Neural progenitor cell (in vitro differentiated cells): Measurements from ENCODE around the gene SLC16A2. TPM values are rescaled to one million over a fixed set of nuclear protein-coding genes. Genes with fewer than 3 reads are reported as not detected.
A peak's percentile ranks its signal among the peaks of the same experiment; 100 is the strongest.

Experiments used
- DNase-seq: peaks from one replicate; pipeline ENCODE4 v3.0.0-alpha.2; 2016; ENCODE audit warnings: low spot score
- H2AFZ ChIP-seq: fragments of 200-600 bp; sonication (generic); replicated peaks from 2 replicates; pipeline ENCODE4 v1.6.1; 2016; ENCODE audit warnings: antibody characterized with exemption
- H3F3A ChIP-seq: fragments of 200-600 bp; sonication (generic); 2 replicates; pipeline ENCODE4 v1.6.1; 2016; ENCODE audit warnings: antibody characterized with exemption, low read depth
- H3K27ac ChIP-seq: fragments of 200-600 bp; sonication (generic); 2 replicates; pipeline ENCODE4 v1.5.1; 2016; ENCODE audit warnings: mild to moderate bottlenecking
- H3K27me3 ChIP-seq: fragments of 200-600 bp; sonication (generic); 2 replicates; pipeline ENCODE4 v1.6.1; 2016; ENCODE audit warnings: mild to moderate bottlenecking, moderate library complexity
- H3K36me3 ChIP-seq: fragments of 200-600 bp; sonication (generic); 2 replicates; pipeline ENCODE4 v1.5.1; 2016
- H3K4me1 ChIP-seq: fragments of 200-600 bp; sonication (generic); 2 replicates; pipeline ENCODE4 v1.6.1; 2016; ENCODE audit warnings: mixed run types
- H3K4me2 ChIP-seq: fragments of 200-600 bp; sonication (generic); 2 replicates; pipeline ENCODE4 v1.6.1; 2016
- H3K4me3 ChIP-seq: fragments of 200-600 bp; sonication (generic); 2 replicates; pipeline ENCODE4 v1.5.1; 2016
- H3K79me2 ChIP-seq: fragments of 200-600 bp; sonication (generic); 2 replicates; pipeline ENCODE4 v1.6.1; 2016; ENCODE audit warnings: low read depth
- H3K9ac ChIP-seq: fragments of 200-600 bp; sonication (generic); 2 replicates; pipeline ENCODE4 v1.6.1; 2016
- H3K9me3 ChIP-seq: fragments of 200-600 bp; sonication (generic); 2 replicates; pipeline ENCODE4 v1.5.1; 2016; ENCODE audit warnings: low read depth
- H4K20me1 ChIP-seq: fragments of 200-600 bp; sonication (generic); 2 replicates; pipeline ENCODE4 v1.6.1; 2016; ENCODE audit warnings: low read depth
- H3K27ac Mint-ChIP-seq: 3 replicates; pipeline ENCODE4 v1.8.0; 2021; ENCODE audit warnings: mixed read lengths
- H3K27me3 Mint-ChIP-seq: 2 replicates; pipeline ENCODE4 v1.8.0; 2022; ENCODE audit warnings: low read depth, mild to moderate bottlenecking, inconsistent platforms, moderate library complexity, mixed read lengths; ENCODE audit not compliant: insufficient read depth
- H3K36me3 Mint-ChIP-seq: 3 replicates; pipeline ENCODE4 v1.8.0; 2021; ENCODE audit warnings: mixed read lengths
- H3K4me1 Mint-ChIP-seq: 3 replicates; pipeline ENCODE4 v1.8.0; 2021; ENCODE audit warnings: mixed read lengths
- H3K4me3 Mint-ChIP-seq: 3 replicates; pipeline ENCODE4 v1.8.0; 2021; ENCODE audit warnings: mild to moderate bottlenecking, moderate library complexity, mixed read lengths
- H3K9me3 Mint-ChIP-seq: 3 replicates; pipeline ENCODE4 v1.8.0; 2020; ENCODE audit warnings: mixed read lengths
- EZH2 ChIP-seq: fragments of 200-600 bp; sonication (generic); IDR thresholded peaks from 2 replicates; pipeline ENCODE4 v1.6.1; 2017; ENCODE audit warnings: antibody characterized with exemption, mild to moderate bottlenecking, moderate library complexity
- EZH2phosphoT487 ChIP-seq: fragments of 200-600 bp; sonication (generic); IDR thresholded peaks from 2 replicates; pipeline ENCODE4 v1.6.1; 2017; ENCODE audit warnings: antibody characterized with exemption
- total RNA-seq: library from RNA; depleted of rRNA; stranded (reverse); fragments of >200 nt; gene quantifications from 2 replicates; pipeline ENCODE4 v1.2.3, GENCODE V29; 2015; ENCODE audit warnings: low replicate concordance
- TF ChIP-seq, protein P1 (sequence below): fragments of 200-600 bp; sonication (generic); IDR thresholded peaks from 2 replicates; pipeline ENCODE4 v1.5.1; 2017; ENCODE audit warnings: antibody characterized with exemption, mild to moderate bottlenecking

SLC16A2 gene
- total RNA-seq, 1 donor from 2014 or later = 12.6 TPM

- DNase-seq = no peak
- Histone ChIP-seq H3K27me3 (peaks cover 7% of the 10 kb centered on the region), H3K4me2 (no peak overlapping the region), H4K20me1 (no peaks in the 10 kb centered on the region), H3F3A (peaks cover 13% of the 10 kb centered on the region), H3K36me3 (no peaks in the 10 kb centered on the region), H2AFZ (no peak overlapping the region), H3K4me3 (no peak overlapping the region), H3K79me2 (no peaks in the 10 kb centered on the region), H3K27ac (no peak overlapping the region), H3K9me3 (no peaks in the 10 kb centered on the region), H3K9ac (no peak overlapping the region), H3K4me1 (no peaks in the 10 kb centered on the region)
- Mint-ChIP-seq H3K27me3 (peaks cover 4% of the 10 kb centered on the region), H3K4me1 (peaks cover 38% of the 10 kb centered on the region), H3K27ac (no peak overlapping the region), H3K4me3 (peak overlapping the region; percentile 36), H3K9me3 (peaks cover 3% of the 10 kb centered on the region), H3K36me3 (peaks cover 21% of the 10 kb centered on the region)
- TF ChIP-seq, protein P1, sequence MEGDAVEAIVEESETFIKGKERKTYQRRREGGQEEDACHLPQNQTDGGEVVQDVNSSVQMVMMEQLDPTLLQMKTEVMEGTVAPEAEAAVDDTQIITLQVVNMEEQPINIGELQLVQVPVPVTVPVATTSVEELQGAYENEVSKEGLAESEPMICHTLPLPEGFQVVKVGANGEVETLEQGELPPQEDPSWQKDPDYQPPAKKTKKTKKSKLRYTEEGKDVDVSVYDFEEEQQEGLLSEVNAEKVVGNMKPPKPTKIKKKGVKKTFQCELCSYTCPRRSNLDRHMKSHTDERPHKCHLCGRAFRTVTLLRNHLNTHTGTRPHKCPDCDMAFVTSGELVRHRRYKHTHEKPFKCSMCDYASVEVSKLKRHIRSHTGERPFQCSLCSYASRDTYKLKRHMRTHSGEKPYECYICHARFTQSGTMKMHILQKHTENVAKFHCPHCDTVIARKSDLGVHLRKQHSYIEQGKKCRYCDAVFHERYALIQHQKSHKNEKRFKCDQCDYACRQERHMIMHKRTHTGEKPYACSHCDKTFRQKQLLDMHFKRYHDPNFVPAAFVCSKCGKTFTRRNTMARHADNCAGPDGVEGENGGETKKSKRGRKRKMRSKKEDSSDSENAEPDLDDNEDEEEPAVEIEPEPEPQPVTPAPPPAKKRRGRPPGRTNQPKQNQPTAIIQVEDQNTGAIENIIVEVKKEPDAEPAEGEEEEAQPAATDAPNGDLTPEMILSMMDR = no peak
- no peak for TF ChIP-seq EZH2
- no peak for TF ChIP-seq EZH2phosphoT487
Observed at GRCh38 chrX:74535086-74535407, 113.8 kb downstream of the SLC16A2 start.

DNA sequence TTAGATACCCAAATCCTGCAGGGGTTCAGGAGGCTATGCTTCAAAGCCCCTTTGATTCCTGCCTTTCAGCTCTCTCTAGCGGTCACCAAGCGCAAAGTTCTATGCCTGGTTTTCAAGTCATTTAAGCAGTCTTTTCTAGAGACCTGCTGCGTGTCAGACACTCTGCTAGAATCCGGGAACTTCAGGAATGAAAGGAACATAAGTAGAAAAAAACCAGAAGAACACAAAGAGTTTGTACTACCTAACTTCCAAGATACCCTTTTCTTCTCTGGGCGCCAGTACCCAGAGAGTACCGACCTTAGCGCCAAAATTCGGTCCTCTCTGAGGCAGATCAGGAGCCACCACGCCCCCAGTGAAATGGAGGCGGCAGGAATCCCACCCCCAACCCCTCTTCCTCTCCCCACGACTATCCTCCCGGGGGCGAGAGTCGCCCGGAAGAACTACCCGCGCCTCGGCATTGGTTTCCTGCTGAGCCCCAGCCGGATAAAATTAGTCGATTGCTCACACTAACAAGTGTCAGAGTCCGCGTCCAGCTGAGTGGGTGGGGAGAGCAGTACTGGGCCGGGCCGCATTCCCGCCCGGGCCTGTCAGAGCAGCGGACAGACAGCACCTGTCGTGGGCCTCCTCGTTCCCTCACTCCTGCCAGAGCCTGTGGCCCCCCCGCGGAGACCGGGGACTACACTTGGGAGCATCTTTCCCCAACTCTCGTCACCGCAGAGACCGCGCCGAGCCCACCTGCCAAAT is 114.3 kb downstream of the SLC16A2 start:
- Histone ChIP-seq H3K4me2 (peak overlapping the region; percentile 80), H3K4me3 (peak overlapping the region; percentile 47), H3K9ac (no peak overlapping the region), H3K27me3 (peaks cover 7% of the 10 kb centered on the region), H4K20me1 (no peaks in the 10 kb centered on the region), H3F3A (peaks cover 13% of the 10 kb centered on the region), H2AFZ (no peak overlapping the region), H3K36me3 (no peaks in the 10 kb centered on the region), H3K9me3 (no peaks in the 10 kb centered on the region), H3K79me2 (no peaks in the 10 kb centered on the region), H3K4me1 (no peaks in the 10 kb centered on the region), H3K27ac (no peak overlapping the region)
- H3K36me3 Mint-ChIP-seq = peaks cover 17% of the 10 kb centered on the region
- peaks cover 3% of the 10 kb centered on the region for H3K27me3 Mint-ChIP-seq
- H3K4me3 Mint-ChIP-seq = peak overlapping the region; percentile 78
- TF ChIP-seq EZH2phosphoT487 = no peak
- TF ChIP-seq EZH2 = no peak
- TF ChIP-seq, protein P1 = peak; percentile 51
- peak overlapping the region; percentile 38 for H3K27ac Mint-ChIP-seq
- peaks cover 3% of the 10 kb centered on the region for H3K9me3 Mint-ChIP-seq
- DNase-seq = peak; percentile 69
- H3K4me1 Mint-ChIP-seq = peaks cover 34% of the 10 kb centered on the region

DNA sequence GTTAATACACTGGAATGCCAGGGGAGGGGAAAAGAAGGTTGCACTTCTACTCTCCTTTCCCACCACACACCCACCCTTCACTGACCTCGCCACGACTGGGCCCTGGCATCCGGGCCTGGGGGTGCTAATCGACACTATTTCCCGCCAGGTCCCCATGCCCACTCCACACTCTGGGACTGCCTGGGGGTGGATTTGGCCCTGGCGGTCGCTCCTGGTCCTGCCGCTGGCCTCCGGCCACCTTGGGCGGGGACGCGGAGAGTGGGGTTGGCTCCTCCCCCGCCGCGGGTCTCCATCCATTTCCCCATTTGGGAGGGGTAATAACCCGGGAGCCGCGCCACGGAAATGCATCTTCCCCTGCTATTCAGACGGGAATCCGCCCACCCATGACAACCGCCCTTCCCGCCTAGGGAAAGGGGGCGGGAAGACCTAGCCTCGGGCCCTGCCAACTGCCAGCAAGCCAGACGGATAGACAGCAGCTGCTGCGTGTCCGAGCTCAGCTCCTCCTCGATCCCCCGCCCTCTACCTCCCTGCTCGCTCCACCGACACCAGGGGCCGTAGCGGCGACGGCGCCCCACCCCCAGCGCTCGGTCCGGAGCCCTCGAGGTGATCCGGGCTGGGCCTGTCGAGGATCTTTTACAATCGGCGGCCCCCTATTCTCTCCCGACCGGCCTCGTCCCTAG is 115.0 kb downstream of the SLC16A2 start:
- Mint-ChIP-seq H3K36me3 (peaks cover 16% of the 10 kb centered on the region), H3K4me1 (peaks cover 37% of the 10 kb centered on the region), H3K9me3 (peaks cover 3% of the 10 kb centered on the region), H3K27me3 (peaks cover 3% of the 10 kb centered on the region), H3K4me3 (peak overlapping the region; percentile 78), H3K27ac (no peak overlapping the region)
- H4K20me1 ChIP-seq = no peaks in the 10 kb centered on the region
- peak; percentile 64 for DNase-seq
- H3K27me3 ChIP-seq = peaks cover 7% of the 10 kb centered on the region
- peak overlapping the region; percentile 47 for H3K4me3 ChIP-seq
- no peaks in the 10 kb centered on the region for H3K9me3 ChIP-seq
- no peak overlapping the region for H3K27ac ChIP-seq
- peak overlapping the region; percentile 80 for H3K4me2 ChIP-seq
- peak overlapping the region; percentile 60 for H2AFZ ChIP-seq
- H3K36me3 ChIP-seq = no peaks in the 10 kb centered on the region
- no peaks in the 10 kb centered on the region for H3K79me2 ChIP-seq
- TF ChIP-seq, protein P1 = peak; percentile 34
- TF ChIP-seq EZH2phosphoT487 = no peak
- peak; percentile 30 for TF ChIP-seq EZH2
- no peaks in the 10 kb centered on the region for H3K4me1 ChIP-seq
- peaks cover 13% of the 10 kb centered on the region for H3F3A ChIP-seq
- no peak overlapping the region for H3K9ac ChIP-seq
